Measurements from ENCODE around the gene COPS7A. TPM values are rescaled to one million over a fixed set of nuclear protein-coding genes. Genes with fewer than 3 reads are reported as not detected.

The COPS7A gene
- total RNA-seq, 1 donor from 2014 or later = 59.3 TPM

DNA sequence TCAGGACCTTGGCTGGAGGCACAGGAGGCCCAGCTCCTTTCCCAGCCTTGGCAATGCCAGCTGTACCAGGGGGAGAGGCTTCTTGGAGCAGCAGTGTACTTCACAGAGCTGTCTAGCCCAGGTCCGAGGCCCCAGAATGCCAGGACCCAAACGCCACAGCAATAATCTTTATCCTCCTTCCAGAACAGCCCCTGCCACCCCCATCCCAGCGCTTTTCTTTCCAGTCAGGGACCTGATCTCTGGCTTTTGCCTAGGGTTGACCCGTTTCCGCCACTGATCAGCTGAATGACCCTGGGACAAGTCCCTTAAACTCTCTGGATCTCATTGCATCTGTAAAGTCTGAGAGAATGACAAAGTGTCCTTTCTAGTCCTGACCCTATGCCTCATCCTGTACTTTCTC lies 53.5 kb downstream of the COPS7A start:
- no peak for TF ChIP-seq CTCF (IDR thresholded peaks at IDR 0.05)
- Mint-ChIP-seq H3K4me1 (ENCODE audit: low read depth) (peaks cover 13% of the 10 kb centered on the region), H3K27ac (ENCODE audit: unreplicated experiment) (no peak overlapping the region), H3K27me3 (ENCODE audit: low read depth) (no peaks in the 10 kb centered on the region), H3K9me3 (ENCODE audit: low read depth) (no peaks in the 10 kb centered on the region), H3K36me3 (ENCODE audit: low read depth) (peaks cover 7% of the 10 kb centered on the region), H3K4me3 (ENCODE audit: unreplicated experiment) (no peak overlapping the region)
- DNase-seq (ENCODE audit: low spot score) = no peak

- no peak for TF ChIP-seq CTCF (IDR thresholded peaks at IDR 0.05)
- peaks cover 13% of the 10 kb centered on the region for H3K4me1 Mint-ChIP-seq (ENCODE audit: low read depth)
- H3K36me3 Mint-ChIP-seq (ENCODE audit: low read depth) = peaks cover 7% of the 10 kb centered on the region
- H3K27me3 Mint-ChIP-seq (ENCODE audit: low read depth) = no peaks in the 10 kb centered on the region
- no peak for DNase-seq (ENCODE audit: low spot score)
- peak overlapping the region; percentile 84 for H3K27ac Mint-ChIP-seq (ENCODE audit: unreplicated experiment)
- no peaks in the 10 kb centered on the region for H3K9me3 Mint-ChIP-seq (ENCODE audit: low read depth)
- peak overlapping the region; percentile 76 for H3K4me3 Mint-ChIP-seq (ENCODE audit: unreplicated experiment)
Measured at GRCh38 chr12:6778217-6778573, 54.3 kb downstream of the COPS7A start.

GRCh38 chr12:6778574-6779550 lies 55.0 kb downstream of the COPS7A start:
- H3K4me3 Mint-ChIP-seq (ENCODE audit: unreplicated experiment) = peak overlapping the region; percentile 76
- H3K27me3 Mint-ChIP-seq (ENCODE audit: low read depth) = no peaks in the 10 kb centered on the region
- peaks cover 15% of the 10 kb centered on the region for H3K4me1 Mint-ChIP-seq (ENCODE audit: low read depth)
- no peak for DNase-seq (ENCODE audit: low spot score)
- peak overlapping the region; percentile 84 for H3K27ac Mint-ChIP-seq (ENCODE audit: unreplicated experiment)
- TF ChIP-seq CTCF (IDR thresholded peaks at IDR 0.05) = peak; percentile 98
- H3K36me3 Mint-ChIP-seq (ENCODE audit: low read depth) = peaks cover 7% of the 10 kb centered on the region
- H3K9me3 Mint-ChIP-seq (ENCODE audit: low read depth) = no peaks in the 10 kb centered on the region

- Mint-ChIP-seq H3K27ac (ENCODE audit: unreplicated experiment) (no peak overlapping the region), H3K9me3 (ENCODE audit: low read depth) (no peaks in the 10 kb centered on the region), H3K36me3 (ENCODE audit: low read depth) (peaks cover 5% of the 10 kb centered on the region), H3K4me3 (ENCODE audit: unreplicated experiment) (no peak overlapping the region), H3K27me3 (ENCODE audit: low read depth) (no peaks in the 10 kb centered on the region), H3K4me1 (ENCODE audit: low read depth) (peaks cover 15% of the 10 kb centered on the region)
- TF ChIP-seq CTCF (IDR thresholded peaks at IDR 0.05) = no peak
- DNase-seq (ENCODE audit: low spot score) = no peak
Measured at GRCh38 chr12:6779708-6780432, 56.0 kb downstream of the COPS7A start.

DNA sequence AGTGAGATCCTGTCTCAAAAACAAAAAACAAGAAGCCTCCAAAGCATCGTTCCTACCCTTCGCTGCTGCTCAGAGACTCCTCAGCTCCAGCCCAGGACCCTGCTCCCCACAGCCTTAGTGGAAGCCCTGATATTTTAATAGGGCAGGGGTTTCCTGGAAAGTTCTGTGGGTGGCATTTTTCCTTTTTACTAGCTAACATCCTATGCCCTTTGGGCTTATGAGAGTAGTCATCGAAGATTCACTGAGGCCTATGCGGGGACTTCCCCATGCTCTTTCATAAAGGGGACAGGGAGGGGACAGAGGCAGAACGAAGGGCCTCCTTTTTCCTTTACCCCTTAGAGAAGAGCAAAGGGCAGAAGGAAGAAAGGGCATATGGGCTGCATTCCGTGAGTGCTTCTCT lies 56.7 kb downstream of the COPS7A start:
- H3K9me3 Mint-ChIP-seq (ENCODE audit: low read depth) = no peaks in the 10 kb centered on the region
- no peak for DNase-seq (ENCODE audit: low spot score)
- peaks cover 1% of the 10 kb centered on the region for H3K36me3 Mint-ChIP-seq (ENCODE audit: low read depth)
- no peak overlapping the region for H3K4me3 Mint-ChIP-seq (ENCODE audit: unreplicated experiment)
- H3K27me3 Mint-ChIP-seq (ENCODE audit: low read depth) = no peaks in the 10 kb centered on the region
- H3K27ac Mint-ChIP-seq (ENCODE audit: unreplicated experiment) = no peak overlapping the region
- H3K4me1 Mint-ChIP-seq (ENCODE audit: low read depth) = peaks cover 15% of the 10 kb centered on the region
- no peak for TF ChIP-seq CTCF (IDR thresholded peaks at IDR 0.05)

All from chondrocyte (in vitro differentiated cells).